Activated CD8-positive, alpha-beta memory T cell treated with anti-CD3 and anti-CD28 coated beads, Interleukin-2, amount 50 U/mL, for 4 hours (primary cell): ENCODE measurements around the gene WNK2.

Experiments
- DNase-seq: peaks from one replicate; pipeline ENCODE4 v3.0.0-alpha.2; 2020

Gene WNK2

DNA sequence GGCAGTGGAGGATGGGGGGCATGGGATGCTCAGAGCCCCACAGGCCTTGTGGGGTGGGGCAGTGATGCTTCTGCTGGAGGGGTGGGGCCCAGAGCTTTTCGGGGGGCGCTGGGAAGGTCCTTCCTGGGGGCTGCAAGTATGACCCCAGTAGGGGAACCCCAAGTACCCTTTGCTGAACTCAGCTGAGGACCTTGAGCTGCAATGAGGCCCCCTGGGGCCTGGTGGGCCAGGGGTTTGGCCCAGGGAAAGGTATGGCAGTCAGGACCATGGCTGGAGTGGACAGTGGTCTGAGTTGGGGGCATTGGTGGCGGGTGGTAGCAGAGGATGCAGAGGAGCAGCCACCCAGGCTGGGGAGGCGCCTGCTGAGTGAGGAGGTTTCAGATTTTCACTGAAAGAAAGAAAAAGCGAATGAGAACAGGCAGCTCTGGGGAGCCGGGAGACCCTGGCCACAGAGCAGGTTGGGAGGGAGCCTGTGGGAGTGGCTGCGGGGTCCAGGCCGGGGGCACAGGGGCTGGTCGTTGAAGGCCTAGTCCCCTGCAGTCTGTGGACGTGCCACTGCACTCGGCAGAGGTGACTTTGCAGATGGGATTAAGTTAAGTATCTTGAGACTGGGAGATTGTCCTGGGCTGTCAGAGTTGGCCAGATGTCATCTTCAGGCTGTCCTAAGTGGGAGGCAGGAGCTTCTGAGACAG, 19.2 kb downstream of the WNK2 start:
- no peak for DNase-seq

DNA sequence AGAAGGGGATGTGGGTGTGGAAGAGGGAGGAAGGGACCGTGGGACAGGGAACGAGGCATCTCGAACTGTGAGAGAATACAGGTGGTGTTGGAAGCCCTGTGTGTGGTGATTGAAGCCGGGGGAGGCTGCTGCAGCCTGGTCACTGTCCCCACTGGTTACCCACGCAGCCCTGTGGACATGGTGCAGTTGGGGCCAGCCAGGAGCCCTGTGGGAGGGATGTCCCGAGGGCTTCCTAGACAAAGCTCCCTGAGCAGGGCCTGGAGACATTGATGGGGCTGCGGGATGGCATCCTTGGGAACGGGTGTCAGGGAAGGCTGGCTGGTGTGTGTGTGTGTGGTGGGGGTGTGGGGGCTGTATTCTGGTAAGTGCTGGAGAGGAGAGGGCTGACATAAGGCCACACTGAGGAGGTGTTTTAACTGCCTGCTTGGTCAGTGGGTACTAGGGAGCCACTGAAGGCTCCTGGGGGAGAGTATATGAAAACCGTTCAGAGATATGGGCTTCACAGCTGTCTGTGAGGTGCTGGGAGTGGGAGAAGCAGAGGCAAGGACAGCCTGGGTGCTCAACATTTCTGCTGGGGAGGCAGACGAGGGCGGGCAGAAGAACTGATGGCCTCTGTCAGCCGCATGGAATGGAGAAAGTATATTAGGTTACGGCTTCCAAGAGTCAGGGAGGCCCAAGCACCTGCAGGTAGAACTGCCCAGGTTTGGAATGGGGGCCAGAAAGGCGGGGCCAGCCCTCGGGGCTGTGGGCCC, 20.0 kb downstream of the WNK2 start:
- no peak for DNase-seq

DNA sequence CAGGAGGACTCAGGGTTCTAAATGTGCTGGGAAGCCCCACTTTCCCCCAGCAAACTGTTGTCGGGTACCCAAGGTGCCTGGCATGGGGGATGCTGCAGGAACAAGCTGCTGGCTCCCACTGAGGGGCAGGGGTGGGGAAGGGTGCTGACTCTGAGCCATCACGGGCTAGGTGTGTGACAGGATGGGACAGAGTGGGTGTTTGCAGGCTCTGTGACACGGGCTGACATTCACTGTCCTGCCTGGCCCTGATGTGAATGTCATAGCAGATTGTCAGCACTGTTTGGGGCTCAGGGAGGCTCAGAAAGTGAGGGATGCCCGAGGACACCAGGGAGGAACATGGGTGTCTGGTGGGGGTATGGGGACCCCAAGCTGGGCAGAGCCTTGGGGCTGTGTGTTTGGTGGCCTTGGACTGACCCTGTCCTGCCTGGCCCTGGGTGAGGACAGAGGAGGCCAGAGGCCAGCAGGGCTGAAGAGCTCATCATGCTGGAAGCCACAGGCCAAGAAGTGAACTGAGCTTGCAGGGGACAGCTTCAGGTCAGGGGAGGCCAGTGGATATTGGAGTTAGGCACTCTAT, 20.6 kb downstream of the WNK2 start:
- DNase-seq: no peak

- DNase-seq: no peak
Measured at GRCh38 chr9:93205045-93205768, 21.3 kb downstream of the WNK2 start.

DNA sequence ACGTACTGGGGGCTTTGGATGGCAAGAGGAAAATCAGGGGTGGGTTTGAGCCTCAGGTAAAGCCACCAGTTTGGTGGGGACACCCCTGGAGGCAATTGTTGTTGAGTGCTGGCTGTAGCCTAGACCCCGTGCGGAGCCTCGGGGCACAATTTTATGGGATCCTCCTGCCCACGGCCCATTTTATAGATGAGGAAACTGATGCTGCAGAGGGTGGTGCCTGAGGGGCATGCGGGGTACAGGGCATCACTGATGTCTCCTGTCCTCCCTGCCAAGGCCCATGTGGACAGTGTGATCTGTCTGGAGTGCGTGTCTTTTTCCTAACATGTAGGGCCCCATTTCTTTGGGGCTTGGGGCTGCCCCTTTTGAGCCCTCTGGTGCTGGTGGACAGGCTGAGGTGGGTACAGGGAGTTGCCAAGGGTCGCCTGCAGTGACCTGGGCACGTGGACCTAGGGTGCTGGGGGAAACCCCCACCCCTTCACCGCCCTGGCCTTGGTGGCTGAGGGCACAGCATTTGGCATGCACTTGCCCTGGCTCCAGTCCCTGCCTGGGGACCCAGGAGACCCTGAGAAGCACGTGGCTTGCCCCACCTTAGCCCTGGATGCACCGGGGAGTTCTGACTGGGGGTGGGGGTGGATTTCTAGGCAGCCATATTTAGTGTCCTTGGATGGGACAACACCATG, 22.1 kb downstream of the WNK2 start:
- DNase-seq: no peak

DNA sequence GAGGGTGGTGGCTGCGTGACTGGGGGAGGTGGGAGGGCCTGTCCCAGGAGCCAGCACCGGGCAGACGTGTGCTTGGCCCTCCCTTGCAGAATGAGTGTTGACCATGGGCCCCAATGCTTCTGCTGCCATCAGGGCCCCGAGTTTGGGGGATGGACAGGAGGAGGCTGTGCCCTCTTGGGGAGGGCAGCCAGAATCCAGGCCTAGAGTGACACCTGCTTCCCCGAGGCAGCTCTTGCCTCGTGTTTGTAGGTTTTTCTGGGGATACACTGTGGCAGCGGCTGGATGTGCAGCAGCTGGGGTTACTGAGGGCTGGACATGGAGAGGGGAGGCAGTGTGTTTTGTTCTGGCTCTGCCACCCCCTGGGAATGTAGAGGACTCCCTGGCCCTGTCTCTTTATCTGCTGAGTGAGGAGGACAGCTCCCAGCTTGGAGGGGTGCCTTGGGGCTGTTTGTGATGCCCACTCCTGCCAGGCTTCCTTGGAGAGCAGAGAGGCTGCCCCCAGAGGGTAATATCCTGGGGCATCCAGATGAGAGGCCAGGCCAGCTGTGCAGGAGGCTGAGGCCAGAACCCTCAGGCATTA, 22.7 kb downstream of the WNK2 start:
- no peak for DNase-seq

DNA sequence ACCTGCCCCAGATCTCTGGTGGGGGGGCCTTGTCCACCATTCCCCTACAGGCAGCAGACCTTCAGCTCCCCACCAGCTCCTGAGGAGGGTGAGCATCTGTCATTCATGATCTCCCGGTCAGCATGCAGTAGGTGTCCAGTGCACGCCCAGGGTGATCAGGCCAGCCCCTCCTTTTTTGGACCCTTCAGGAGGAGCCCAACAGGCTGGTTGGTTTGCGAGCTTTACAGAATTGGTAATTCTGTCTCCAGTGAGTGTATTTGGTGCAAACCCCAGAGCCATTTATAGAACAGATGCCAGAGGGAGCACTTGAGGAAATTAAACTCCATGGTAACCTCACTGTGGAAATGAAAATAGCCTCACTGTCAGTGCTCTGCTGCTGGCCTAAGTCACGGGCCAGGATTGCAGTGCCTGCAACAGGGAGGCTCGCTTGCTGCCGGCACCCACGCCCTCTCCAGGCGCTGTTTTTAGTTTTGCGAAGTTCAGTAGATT, 23.4 kb downstream of the WNK2 start:
- no peak for DNase-seq

DNA sequence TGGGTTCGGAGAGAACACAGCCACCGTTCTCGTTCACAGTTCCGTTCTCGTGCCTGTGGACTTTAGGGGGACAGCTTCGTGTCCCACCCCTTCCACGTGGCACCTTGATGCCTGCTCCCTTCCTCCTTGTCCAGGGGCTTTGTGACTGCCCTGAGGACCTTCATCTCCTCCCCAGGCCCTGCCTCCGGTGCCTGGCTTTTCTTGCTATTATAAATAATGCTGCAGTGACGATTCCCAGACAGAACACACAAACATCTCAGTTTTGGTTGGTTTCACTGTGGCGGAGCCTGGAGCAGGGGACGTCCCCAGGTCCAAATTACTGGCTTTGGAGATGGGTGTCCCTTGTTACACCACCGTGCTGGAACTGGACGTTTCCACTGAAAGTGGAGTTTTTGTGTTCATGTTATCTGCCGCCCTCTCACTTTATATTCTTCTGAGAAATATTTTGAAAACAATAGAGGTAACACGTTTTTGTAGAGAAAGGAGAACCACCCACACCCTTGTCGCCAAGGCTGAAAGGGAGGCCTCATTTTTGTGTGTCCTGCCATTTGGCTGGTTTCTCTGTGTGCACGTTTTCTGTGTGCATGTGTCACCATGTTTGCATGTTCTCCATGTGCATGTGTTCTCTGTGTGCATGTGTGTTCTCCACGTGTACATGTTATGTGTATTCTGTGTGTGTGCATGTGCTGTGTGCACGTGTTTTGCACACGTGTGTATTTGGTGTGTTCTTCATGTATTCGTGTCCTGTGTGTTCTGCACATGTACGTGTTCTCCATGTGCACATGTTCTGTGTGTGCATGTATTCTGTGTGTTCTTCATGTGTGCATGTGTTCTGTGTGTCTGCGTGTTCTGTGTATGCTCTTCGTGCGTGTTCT, 24.2 kb downstream of the WNK2 start:
- no peak for DNase-seq

DNA sequence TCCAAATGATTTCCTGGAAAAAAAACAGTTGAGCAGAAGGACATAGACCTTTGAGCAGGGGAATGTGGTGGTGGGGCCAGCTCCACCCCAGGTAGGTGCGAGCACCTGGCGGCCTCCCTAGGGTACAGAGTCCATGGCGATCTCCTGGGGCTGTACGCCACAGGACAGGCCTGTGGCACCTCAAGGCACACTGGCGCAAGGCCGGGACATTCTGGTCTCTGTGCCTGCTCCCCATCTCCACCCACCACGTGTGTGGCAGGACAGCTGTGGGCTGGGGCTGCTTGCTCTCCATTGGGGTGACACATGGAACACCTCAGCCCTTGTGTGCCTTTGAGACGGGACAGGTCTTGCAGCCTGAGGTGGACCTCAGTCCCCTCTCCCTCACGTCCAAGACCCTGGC, 25.2 kb downstream of the WNK2 start:
- DNase-seq: no peak

DNA sequence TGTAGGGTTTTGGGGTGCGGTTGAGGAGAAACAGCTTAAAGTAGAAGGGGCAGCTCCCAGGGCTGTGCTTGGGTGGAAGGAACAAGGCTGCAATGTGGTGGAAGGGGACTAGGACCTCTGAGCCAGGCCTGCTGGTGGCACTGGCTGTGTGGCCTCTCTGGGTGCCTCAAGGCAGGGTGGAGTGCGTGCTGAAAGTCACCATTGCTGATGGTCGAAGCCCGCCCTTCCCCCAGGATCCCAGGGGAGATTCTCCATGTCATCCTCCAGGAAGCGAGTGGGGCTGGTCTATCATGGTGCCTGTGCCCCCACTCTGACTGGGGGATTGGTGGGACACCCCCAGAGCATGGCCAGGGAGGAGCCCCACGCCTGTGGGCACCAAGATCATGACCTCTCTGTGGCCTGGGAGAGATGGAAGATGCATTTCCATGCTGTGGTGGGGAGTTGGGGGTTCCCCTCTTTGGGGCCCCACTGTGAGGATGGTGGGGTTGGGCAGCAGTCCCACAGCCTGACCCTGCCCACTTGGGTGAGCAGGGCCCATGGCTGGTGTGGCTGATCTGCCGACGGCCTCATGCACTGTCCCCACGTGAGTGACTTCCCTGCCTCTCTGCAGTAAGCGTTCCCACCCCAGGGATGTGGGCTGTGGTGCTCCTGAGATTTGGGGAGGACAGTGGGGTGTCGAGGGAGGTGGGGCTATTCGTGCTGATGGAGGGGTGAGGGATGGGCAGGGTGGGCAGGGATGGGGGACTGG, 25.8 kb downstream of the WNK2 start:
- DNase-seq: no peak

- no peak for DNase-seq
Measured at GRCh38 chr9:93210324-93210973, 26.5 kb downstream of the WNK2 start.

DNA sequence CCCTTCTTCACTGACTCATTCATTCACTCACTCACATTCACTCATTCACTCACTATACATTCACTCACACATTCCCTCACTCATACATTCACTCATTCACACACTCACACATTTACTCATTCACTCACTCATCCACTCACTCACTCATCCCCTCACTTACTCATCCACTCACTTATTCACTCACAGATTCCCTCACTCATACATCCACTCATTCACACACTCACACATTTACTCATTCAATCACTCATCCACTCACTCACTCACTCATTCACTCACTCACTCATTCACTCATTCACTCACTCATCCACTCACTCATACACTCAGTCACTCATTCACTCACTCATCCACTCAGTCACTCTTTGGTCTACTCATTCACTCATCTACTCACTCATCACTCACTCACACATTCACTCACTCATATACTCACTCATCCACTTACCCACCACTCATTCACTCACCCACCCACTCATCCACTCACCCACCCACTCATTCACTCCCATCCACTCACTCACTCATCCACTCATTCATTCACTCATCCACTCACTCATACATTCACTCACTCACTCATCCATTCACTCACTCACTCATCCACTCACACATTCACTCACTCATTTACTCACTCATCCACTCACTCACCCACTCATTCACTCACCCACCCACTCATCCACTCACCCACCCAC, 27.2 kb downstream of the WNK2 start:
- DNase-seq: no peak

GRCh38 chr9:93211654-93212001, 27.7 kb downstream of the WNK2 start:
- DNase-seq: no peak

- no peak for DNase-seq
Measured at GRCh38 chr9:93212409-93212808, 28.5 kb downstream of the WNK2 start.

GRCh38 chr9:93216073-93216365, 32.1 kb downstream of the WNK2 start:
- DNase-seq: no peak

DNA sequence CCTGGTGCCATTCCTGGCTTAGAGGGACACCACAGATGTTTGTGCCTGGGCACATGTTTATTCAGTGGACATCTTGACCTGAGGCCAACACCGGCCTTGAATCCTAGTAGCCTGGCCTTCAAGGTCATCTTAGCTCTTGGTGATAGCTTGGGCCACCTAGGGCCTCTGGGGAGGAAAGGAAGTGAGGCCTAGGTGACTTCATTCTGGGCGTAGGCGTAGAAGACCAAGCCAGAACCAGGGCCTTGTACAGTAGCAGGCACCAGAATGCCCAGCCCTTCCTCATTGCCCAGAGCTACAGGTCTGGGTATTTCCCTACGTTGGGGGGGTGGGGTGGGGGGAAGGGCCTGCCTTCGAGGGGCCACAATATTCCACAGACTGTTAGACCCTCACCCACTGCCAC, 33.8 kb downstream of the WNK2 start:
- no peak for DNase-seq

- DNase-seq: no peak
Measured at GRCh38 chr9:93218161-93218560, 34.2 kb downstream of the WNK2 start.

GRCh38 chr9:93218671-93219420, 34.9 kb downstream of the WNK2 start:
- no peak for DNase-seq

GRCh38 chr9:93219692-93220091, 35.8 kb downstream of the WNK2 start:
- no peak for DNase-seq
